ENCODE data around the gene SGCD.

SGCD gene

GRCh38 chr5:156695774-156696173, 368.8 kb downstream of the SGCD start:
- Histone ChIP-seq H3K27me3 (no peaks in the 10 kb centered on the region), H3K4me1 (ENCODE audit: control insufficient read depth in 1 of 2, insufficient read depth in 1 of 2, low read depth in 1 of 2, low read length in 1 of 2) (no peaks in the 10 kb centered on the region), H3K9me3 (no peaks in the 10 kb centered on the region), H3K36me3 (no peaks in the 10 kb centered on the region), H3K27ac (no peak overlapping the region), H3K4me3 (ENCODE audit: low read depth in 1 of 2, low read length in 1 of 2) (no peak overlapping the region)
- no peak for TF ChIP-seq CTCF (IDR thresholded peaks at IDR 0.05)

GRCh38 chr5:156698323-156698722, 371.4 kb downstream of the SGCD start:
- Histone ChIP-seq H3K27me3 (no peaks in the 10 kb centered on the region), H3K36me3 (no peaks in the 10 kb centered on the region), H3K27ac (no peak overlapping the region), H3K4me3 (ENCODE audit: low read depth in 1 of 2, low read length in 1 of 2) (no peak overlapping the region), H3K4me1 (ENCODE audit: control insufficient read depth in 1 of 2, insufficient read depth in 1 of 2, low read depth in 1 of 2, low read length in 1 of 2) (no peaks in the 10 kb centered on the region), H3K9me3 (no peaks in the 10 kb centered on the region)
- no peak for TF ChIP-seq CTCF (IDR thresholded peaks at IDR 0.05)

GRCh38 chr5:156699147-156699546, 372.2 kb downstream of the SGCD start:
- TF ChIP-seq CTCF (IDR thresholded peaks at IDR 0.05), result no peak
- H3K27ac ChIP-seq, result no peak overlapping the region
- H3K9me3 ChIP-seq, result no peaks in the 10 kb centered on the region
- no peak overlapping the region for H3K4me3 ChIP-seq (ENCODE audit: low read depth in 1 of 2, low read length in 1 of 2)
- H3K4me1 ChIP-seq (ENCODE audit: control insufficient read depth in 1 of 2, insufficient read depth in 1 of 2, low read depth in 1 of 2, low read length in 1 of 2), result no peaks in the 10 kb centered on the region
- H3K27me3 ChIP-seq, result no peaks in the 10 kb centered on the region
- no peaks in the 10 kb centered on the region for H3K36me3 ChIP-seq

GRCh38 chr5:156704139-156704538, 377.2 kb downstream of the SGCD start:
- H3K27me3 ChIP-seq, result no peaks in the 10 kb centered on the region
- H3K9me3 ChIP-seq, result no peaks in the 10 kb centered on the region
- H3K4me1 ChIP-seq (ENCODE audit: control insufficient read depth in 1 of 2, insufficient read depth in 1 of 2, low read depth in 1 of 2, low read length in 1 of 2), result no peaks in the 10 kb centered on the region
- no peak for TF ChIP-seq CTCF (IDR thresholded peaks at IDR 0.05)
- no peak overlapping the region for H3K27ac ChIP-seq
- H3K4me3 ChIP-seq (ENCODE audit: low read depth in 1 of 2, low read length in 1 of 2), result no peak overlapping the region
- no peaks in the 10 kb centered on the region for H3K36me3 ChIP-seq

GRCh38 chr5:156706631-156707030, 379.7 kb downstream of the SGCD start:
- no peak overlapping the region for H3K27ac ChIP-seq
- H3K27me3 ChIP-seq, result no peaks in the 10 kb centered on the region
- no peak overlapping the region for H3K4me3 ChIP-seq (ENCODE audit: low read depth in 1 of 2, low read length in 1 of 2)

More at GRCh38 chr5:156706631-156707030, 379.7 kb downstream of the SGCD start:
- TF ChIP-seq CTCF (IDR thresholded peaks at IDR 0.05), result no peak
- Histone ChIP-seq H3K4me1 (ENCODE audit: control insufficient read depth in 1 of 2, insufficient read depth in 1 of 2, low read depth in 1 of 2, low read length in 1 of 2) (no peaks in the 10 kb centered on the region), H3K36me3 (no peaks in the 10 kb centered on the region), H3K9me3 (no peaks in the 10 kb centered on the region)

Measured in neutrophil (primary cell).